Measurements from ENCODE around the gene GALNT6. TPM values are rescaled to one million over a fixed set of nuclear protein-coding genes. Genes with fewer than 3 reads are reported as not detected.

GALNT6 gene
- total RNA-seq = 10 to 100 TPM in 3 of 6 donors, 1 to 10 TPM in 3; 8.9 to 16.6 (median 10.6) TPM
- polyA plus RNA-seq = 1 to 10 TPM; 2.7 to 5.4 TPM

- peak within 1 kb of the TSS; percentile 22 to 67 (median 40) for H3K27ac ChIP-seq
- no peaks in the 10 kb centered on the region for H3K36me3 ChIP-seq
- intact Hi-C loops (cut with DNase I) = no loop called here
- TF ChIP-seq, protein P1, sequence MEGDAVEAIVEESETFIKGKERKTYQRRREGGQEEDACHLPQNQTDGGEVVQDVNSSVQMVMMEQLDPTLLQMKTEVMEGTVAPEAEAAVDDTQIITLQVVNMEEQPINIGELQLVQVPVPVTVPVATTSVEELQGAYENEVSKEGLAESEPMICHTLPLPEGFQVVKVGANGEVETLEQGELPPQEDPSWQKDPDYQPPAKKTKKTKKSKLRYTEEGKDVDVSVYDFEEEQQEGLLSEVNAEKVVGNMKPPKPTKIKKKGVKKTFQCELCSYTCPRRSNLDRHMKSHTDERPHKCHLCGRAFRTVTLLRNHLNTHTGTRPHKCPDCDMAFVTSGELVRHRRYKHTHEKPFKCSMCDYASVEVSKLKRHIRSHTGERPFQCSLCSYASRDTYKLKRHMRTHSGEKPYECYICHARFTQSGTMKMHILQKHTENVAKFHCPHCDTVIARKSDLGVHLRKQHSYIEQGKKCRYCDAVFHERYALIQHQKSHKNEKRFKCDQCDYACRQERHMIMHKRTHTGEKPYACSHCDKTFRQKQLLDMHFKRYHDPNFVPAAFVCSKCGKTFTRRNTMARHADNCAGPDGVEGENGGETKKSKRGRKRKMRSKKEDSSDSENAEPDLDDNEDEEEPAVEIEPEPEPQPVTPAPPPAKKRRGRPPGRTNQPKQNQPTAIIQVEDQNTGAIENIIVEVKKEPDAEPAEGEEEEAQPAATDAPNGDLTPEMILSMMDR (IDR thresholded peaks at IDR 0.05) = no peak
- H3K27me3 ChIP-seq = no peaks in the 10 kb centered on the region
- WGBS, 2 donors = 1% methylated on average over 64 to 73 of the region's 73 CpGs
- FAIRE-seq (no peak), DNase-seq (peak; percentile 71 to 92 (median 82)), ATAC-seq (peak; percentile 91 to 92 (median 92))
- no peaks in the 10 kb centered on the region for H3K9me3 ChIP-seq
- no peaks in the 10 kb centered on the region for H3K4me1 ChIP-seq
- peak within 1 kb of the TSS; percentile 52 to 89 (median 70) for H3K4me3 ChIP-seq
Observed at GRCh38 chr12:51391283-51392123, at the start of gene GALNT6. Gene GALNT6, minus strand, starts transcription at chr12:51391406. Its CDS starts 11,625 bp downstream, at chr12:51379781.

DNA sequence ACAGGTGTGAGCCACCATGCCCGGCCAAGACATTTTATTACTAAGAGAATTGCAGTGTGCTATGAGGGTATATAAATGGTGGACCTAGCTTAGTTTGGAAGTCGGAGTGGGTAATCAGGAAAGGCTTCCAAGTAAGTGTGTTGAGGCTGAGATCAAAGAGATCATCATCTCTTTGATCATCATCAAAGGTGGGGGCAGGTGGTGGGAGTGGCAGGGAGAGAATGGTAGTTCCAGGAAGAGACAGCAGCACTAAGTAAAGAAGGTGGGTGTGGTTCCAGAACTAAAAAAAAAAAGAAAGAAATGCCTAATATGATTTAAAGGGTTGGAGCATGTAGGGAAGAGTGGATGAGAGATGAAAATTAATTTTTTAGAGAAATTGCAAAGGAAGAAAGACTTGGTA is 48.1 kb upstream of the GALNT6 start:
- TF ChIP-seq, protein P1 (IDR thresholded peaks at IDR 0.05) = no peak
- whole genome bisulfite sequencing, 2 donors = 90 to 94% methylated on average over 2 of the region's 2 CpGs
- DNase-seq (no peak), ATAC-seq (no peak), FAIRE-seq (no peak)
- Histone ChIP-seq H3K27ac (no peak overlapping the region), H3K4me1 (no peaks in the 10 kb centered on the region), H3K36me3 (no peaks in the 10 kb centered on the region), H3K9me3 (no peaks in the 10 kb centered on the region), H3K27me3 (peaks cover 0 to 4% (median 0%) of the 10 kb centered on the region in 4 donors), H3K4me3 (no peak overlapping the region)
- intact Hi-C loops (cut with DNase I) = no loop called here

DNA sequence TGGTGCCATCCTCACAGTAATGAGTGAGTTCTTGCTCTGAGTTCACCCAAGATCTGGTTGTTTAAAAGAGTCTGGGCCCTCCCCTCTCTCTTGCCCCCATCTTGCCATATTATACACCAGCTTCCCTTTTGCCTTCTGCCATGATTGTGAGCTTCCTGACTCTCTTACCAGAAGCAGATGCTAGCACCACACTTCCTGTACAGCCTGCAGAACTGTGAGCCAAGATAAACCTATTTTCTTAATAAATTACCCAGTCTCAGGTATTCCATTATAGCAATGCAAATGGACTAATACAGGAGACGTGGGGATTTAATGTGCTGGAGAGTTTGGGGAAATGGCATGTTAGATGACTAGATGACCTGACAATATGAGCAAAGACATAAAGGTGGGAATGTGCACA is 46.2 kb upstream of the GALNT6 start:
- no peak for DNase-seq
- no peak for FAIRE-seq
- Histone ChIP-seq H3K4me3 (no peak overlapping the region), H3K36me3 (no peaks in the 10 kb centered on the region), H3K4me1 (no peaks in the 10 kb centered on the region), H3K27me3 (peaks cover 0 to 4% (median 0%) of the 10 kb centered on the region in 4 donors), H3K9me3 (no peaks in the 10 kb centered on the region), H3K27ac (no peak overlapping the region)
- intact Hi-C loops (cut with DNase I) = no loop called here
- peak in 1 of 4 donors; percentile 9 for ATAC-seq
- 71 to 82% methylated on average over 1 of the region's 1 CpG for WGBS, 2 donors
- TF ChIP-seq, protein P1 (IDR thresholded peaks at IDR 0.05) = no peak

DNA sequence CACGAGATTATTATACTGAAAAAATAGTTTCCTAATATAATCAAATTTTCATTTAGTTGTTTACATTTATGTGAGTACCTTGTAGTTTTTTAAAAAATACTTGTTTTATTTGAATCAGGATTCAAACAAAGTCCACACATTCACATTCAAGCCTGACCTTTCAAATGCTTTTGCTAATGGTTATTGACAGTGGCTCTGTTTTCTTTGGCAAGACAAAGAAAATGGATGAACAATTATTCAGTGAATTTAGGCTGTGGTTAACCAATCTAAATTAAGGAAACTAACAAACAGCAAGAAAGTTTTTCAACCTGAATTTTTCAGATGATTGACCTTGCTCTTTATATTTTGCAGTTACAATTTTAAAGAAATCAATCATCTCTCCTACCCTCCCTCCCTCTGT is 43.1 kb upstream of the GALNT6 start:
- Histone ChIP-seq H3K27ac (no peak overlapping the region), H3K36me3 (no peaks in the 10 kb centered on the region), H3K4me1 (peaks cover 0 to 10% (median 8%) of the 10 kb centered on the region in 3 donors), H3K27me3 (peaks cover 0 to 4% (median 0%) of the 10 kb centered on the region in 4 donors), H3K9me3 (no peaks in the 10 kb centered on the region), H3K4me3 (no peak overlapping the region)
- 23 to 31% methylated on average over 1 of the region's 1 CpG for WGBS, 2 donors
- TF ChIP-seq, protein P1 (IDR thresholded peaks at IDR 0.05) = no peak
- DNase-seq (no peak), FAIRE-seq (no peak), ATAC-seq (no peak)
- intact Hi-C loops (cut with DNase I) = no loop called here

DNA sequence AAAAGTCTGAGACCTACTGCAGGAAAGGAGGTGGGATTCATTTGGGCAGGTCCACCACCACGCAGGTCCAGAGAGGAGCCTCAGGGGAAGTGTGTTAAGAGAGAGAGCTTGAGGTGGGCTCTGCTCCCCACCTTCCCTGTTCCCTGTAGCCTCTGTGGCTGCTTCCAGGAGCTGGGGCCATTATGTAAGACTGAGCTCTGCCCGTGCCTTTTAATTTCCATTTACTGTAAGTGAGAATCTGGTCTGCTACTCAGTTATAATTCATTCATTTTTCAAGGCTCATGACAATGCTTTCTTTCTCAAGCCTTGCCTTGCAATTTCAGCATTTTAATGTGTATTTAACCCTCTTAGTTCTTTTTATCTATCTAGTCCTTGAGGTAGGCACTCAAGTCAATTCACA is 41.7 kb upstream of the GALNT6 start:
- Histone ChIP-seq H3K4me1 (peaks cover 0 to 10% (median 10%) of the 10 kb centered on the region in 3 donors), H3K27me3 (peaks cover 0 to 4% (median 0%) of the 10 kb centered on the region in 4 donors), H3K27ac (no peak overlapping the region), H3K9me3 (no peaks in the 10 kb centered on the region), H3K4me3 (no peak overlapping the region), H3K36me3 (no peaks in the 10 kb centered on the region)
- TF ChIP-seq, protein P1 (IDR thresholded peaks at IDR 0.05) = no peak
- intact Hi-C loops (cut with DNase I) = no loop called here
- FAIRE-seq (no peak), DNase-seq (no peak), ATAC-seq (no peak)
- WGBS, 2 donors = 90 to 94% methylated on average over 2 of the region's 2 CpGs

Measured in pancreas (tissue), 10 donors.